HUES48 (cell line): ENCODE measurements around the gene ZNF862.

ENCODE experiments used
- H3K27ac ChIP-seq: one replicate; pipeline ENCODE4 v1.7.0; 2013; ENCODE audit warnings: low read depth, low read length, inconsistent platforms
- H3K27me3 ChIP-seq: 2 replicates; pipeline ENCODE4 v1.6.1; 2013; ENCODE audit warnings: mild to moderate bottlenecking, low read length; ENCODE audit not compliant: control insufficient read depth, insufficient read depth
- H3K36me3 ChIP-seq: 2 replicates; pipeline ENCODE4 v1.6.1; 2013; ENCODE audit warnings: low read length; ENCODE audit not compliant: control insufficient read depth, insufficient read depth
- H3K4me1 ChIP-seq: 2 replicates; pipeline ENCODE4 v1.6.1; 2013; ENCODE audit warnings: mild to moderate bottlenecking, low read length; ENCODE audit not compliant: control insufficient read depth, insufficient read depth
- H3K4me3 ChIP-seq: 2 replicates; pipeline ENCODE4 v1.5.1; 2013; ENCODE audit warnings: mild to moderate bottlenecking, low read depth, low read length
- H3K9ac ChIP-seq: 2 replicates; pipeline ENCODE4 v1.6.1; 2013; ENCODE audit warnings: mild to moderate bottlenecking, low read depth, low read length, moderate library complexity
- H3K9me3 ChIP-seq: 2 replicates; pipeline ENCODE4 v1.6.1; 2013; ENCODE audit warnings: low read length; ENCODE audit not compliant: control insufficient read depth, insufficient read depth

Gene ZNF862

GRCh38 chr7:149811221-149811620, 27.0 kb upstream of the ZNF862 start:
- H3K27ac ChIP-seq = no peak overlapping the region
- H3K9ac ChIP-seq = no peak overlapping the region
- H3K27me3 ChIP-seq = no peaks in the 10 kb centered on the region
- no peak overlapping the region for H3K4me3 ChIP-seq
- H3K4me1 ChIP-seq = no peaks in the 10 kb centered on the region; the same call in 1 of the 2 replicates
- H3K9me3 ChIP-seq = no peaks in the 10 kb centered on the region
- no peaks in the 10 kb centered on the region for H3K36me3 ChIP-seq

GRCh38 chr7:149811831-149812490, 26.2 kb upstream of the ZNF862 start:
- H3K9me3 ChIP-seq = no peaks in the 10 kb centered on the region
- no peak overlapping the region for H3K9ac ChIP-seq
- H3K4me3 ChIP-seq = no peak overlapping the region
- no peaks in the 10 kb centered on the region for H3K27me3 ChIP-seq
- no peaks in the 10 kb centered on the region; the same call in 1 of the 2 replicates for H3K4me1 ChIP-seq
- H3K36me3 ChIP-seq = no peaks in the 10 kb centered on the region
- no peak overlapping the region for H3K27ac ChIP-seq

- Histone ChIP-seq H3K9ac (no peak overlapping the region), H3K4me3 (no peak overlapping the region), H3K4me1 (no peaks in the 10 kb centered on the region; the same call in 1 of the 2 replicates), H3K9me3 (no peaks in the 10 kb centered on the region), H3K27me3 (no peaks in the 10 kb centered on the region), H3K36me3 (no peaks in the 10 kb centered on the region), H3K27ac (no peak overlapping the region)
Observed at GRCh38 chr7:149813254-149814035, 24.7 kb upstream of the ZNF862 start.

DNA sequence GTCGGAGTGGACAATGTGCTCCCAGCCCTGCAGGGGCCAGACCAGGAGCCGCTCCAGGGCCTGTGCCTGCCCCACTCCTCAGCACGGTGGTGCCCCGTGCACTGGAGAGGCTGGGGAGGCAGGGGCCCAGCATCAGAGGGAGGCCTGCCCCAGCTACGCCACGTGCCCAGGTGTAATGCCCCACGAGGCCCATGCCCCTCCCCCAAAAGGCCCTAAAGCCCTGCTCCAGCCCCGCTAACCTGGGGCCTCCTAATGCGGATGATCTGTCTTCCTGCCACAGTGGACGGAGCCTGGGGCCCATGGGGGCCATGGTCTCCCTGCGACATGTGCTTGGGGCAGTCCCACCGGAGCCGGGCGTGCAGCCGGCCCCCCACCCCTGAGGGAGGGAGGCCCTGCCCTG, 23.7 kb upstream of the ZNF862 start:
- no peaks in the 10 kb centered on the region; the same call in 1 of the 2 replicates for H3K4me1 ChIP-seq
- H3K27me3 ChIP-seq = no peaks in the 10 kb centered on the region
- H3K27ac ChIP-seq = no peak overlapping the region
- H3K36me3 ChIP-seq = no peaks in the 10 kb centered on the region
- H3K9me3 ChIP-seq = no peaks in the 10 kb centered on the region
- no peak overlapping the region for H3K9ac ChIP-seq
- H3K4me3 ChIP-seq = no peak overlapping the region

GRCh38 chr7:149815121-149815520, 23.1 kb upstream of the ZNF862 start:
- Histone ChIP-seq H3K9me3 (no peaks in the 10 kb centered on the region), H3K4me3 (no peak overlapping the region)

GRCh38 chr7:149815661-149816266, 22.4 kb upstream of the ZNF862 start:
- H3K27me3 ChIP-seq = no peaks in the 10 kb centered on the region
- H3K27ac ChIP-seq = no peak overlapping the region
- no peaks in the 10 kb centered on the region for H3K36me3 ChIP-seq
- H3K9me3 ChIP-seq = no peaks in the 10 kb centered on the region
- no peak overlapping the region for H3K9ac ChIP-seq
- no peak overlapping the region for H3K4me3 ChIP-seq
- no peaks in the 10 kb centered on the region; the same call in 1 of the 2 replicates for H3K4me1 ChIP-seq

More at GRCh38 chr7:149815121-149815520, 23.1 kb upstream of the ZNF862 start:
- Histone ChIP-seq H3K27me3 (no peaks in the 10 kb centered on the region), H3K9ac (no peak overlapping the region), H3K27ac (no peak overlapping the region), H3K36me3 (no peaks in the 10 kb centered on the region), H3K4me1 (no peaks in the 10 kb centered on the region; the same call in 1 of the 2 replicates)

- Histone ChIP-seq H3K4me1 (no peaks in the 10 kb centered on the region; the same call in 1 of the 2 replicates), H3K27me3 (no peaks in the 10 kb centered on the region), H3K4me3 (no peak overlapping the region), H3K9ac (no peak overlapping the region), H3K36me3 (no peaks in the 10 kb centered on the region), H3K27ac (no peak overlapping the region), H3K9me3 (no peaks in the 10 kb centered on the region)
Observed at GRCh38 chr7:149816267-149816751, 21.9 kb upstream of the ZNF862 start.

GRCh38 chr7:149816794-149817193, 21.4 kb upstream of the ZNF862 start:
- H3K9ac ChIP-seq = no peak overlapping the region
- no peaks in the 10 kb centered on the region for H3K27me3 ChIP-seq
- H3K4me1 ChIP-seq = no peaks in the 10 kb centered on the region; the same call in 1 of the 2 replicates
- no peaks in the 10 kb centered on the region for H3K9me3 ChIP-seq
- no peak overlapping the region for H3K27ac ChIP-seq
- H3K36me3 ChIP-seq = no peaks in the 10 kb centered on the region
- H3K4me3 ChIP-seq = no peak overlapping the region

GRCh38 chr7:149817301-149817771, 20.8 kb upstream of the ZNF862 start:
- Histone ChIP-seq H3K27me3 (no peaks in the 10 kb centered on the region), H3K4me1 (no peaks in the 10 kb centered on the region; the same call in 1 of the 2 replicates), H3K4me3 (no peak overlapping the region), H3K27ac (no peak overlapping the region), H3K9ac (no peak overlapping the region), H3K36me3 (no peaks in the 10 kb centered on the region), H3K9me3 (no peaks in the 10 kb centered on the region)

GRCh38 chr7:149817836-149818535, 20.2 kb upstream of the ZNF862 start:
- no peaks in the 10 kb centered on the region; the same call in 1 of the 2 replicates for H3K4me1 ChIP-seq
- H3K27ac ChIP-seq = no peak overlapping the region
- no peaks in the 10 kb centered on the region for H3K9me3 ChIP-seq
- no peak overlapping the region for H3K4me3 ChIP-seq
- H3K9ac ChIP-seq = no peak overlapping the region
- H3K36me3 ChIP-seq = no peaks in the 10 kb centered on the region
- H3K27me3 ChIP-seq = no peaks in the 10 kb centered on the region
